IMR-90 (cell line): Measurements from ENCODE around the gene CCDC141. TPM values are rescaled to one million over a fixed set of nuclear protein-coding genes. Genes with fewer than 3 reads are reported as not detected.

Experiments
- ATAC-seq: fragments of 200-7000 bp; cut with Tn5 transposase; 2 replicates; pipeline ENCODE4 v1.9.1; 2020; ENCODE audit warnings: low read depth, mild to moderate bottlenecking, moderate library complexity
- BruUV-seq: library from RNA; stranded (reverse); fragments of 400-500 nt; replicated peaks from 2 replicates; lab custom pipeline; 2021; lab: Mats Ljungman, UMichigan
- CTCF ChIA-PET: fragments of 300-600 bp; formaldehyde crosslinking; extraction: SDS; loops from one replicate; lab custom pipeline; 2021; ENCODE audit warnings: antibody characterized with exemption; lab: Yijun Ruan, JAX
- POLR2A ChIA-PET: fragments of 300-600 bp; sonication (Branson Sonifier 250); formaldehyde crosslinking; loops from one replicate; lab custom pipeline; 2022; ENCODE audit warnings: antibody characterized with exemption; ENCODE audit not compliant: unreplicated experiment; lab: Charles Lee
- DNase-seq: peaks from one replicate; pipeline ENCODE4 v3.0.0; 2013
- H2AFZ ChIP-seq: replicated peaks from 2 replicates; pipeline ENCODE3; 2013; ENCODE audit warnings: low read length, mild to moderate bottlenecking; ENCODE audit not compliant: poor library complexity
- H2AK5ac ChIP-seq: 2 replicates; pipeline ENCODE4 v1.6.1; 2013; ENCODE audit warnings: low read depth, low read length, inconsistent platforms
- H2AK9ac ChIP-seq: replicated peaks from 2 replicates; pipeline ENCODE3; 2013; ENCODE audit warnings: mild to moderate bottlenecking, low read depth, low read length, moderate library complexity; ENCODE audit not compliant: poor library complexity
- H2BK120ac ChIP-seq: 2 replicates; pipeline ENCODE4 v1.6.1; 2013; ENCODE audit warnings: low read depth, low read length, inconsistent platforms
- H2BK15ac ChIP-seq: 3 replicates; pipeline ENCODE4 v1.6.1; 2013; ENCODE audit warnings: low read depth, low read length, inconsistent platforms
- H2BK20ac ChIP-seq: 2 replicates; pipeline ENCODE4 v1.6.1; 2013; ENCODE audit warnings: low read depth, mild to moderate bottlenecking, inconsistent platforms, low read length, moderate library complexity
- H2BK5ac ChIP-seq: 2 replicates; pipeline ENCODE4 v1.6.1; 2013; ENCODE audit warnings: mild to moderate bottlenecking, low read depth, low read length, inconsistent platforms; ENCODE audit not compliant: poor library complexity, severe bottlenecking
- H3K14ac ChIP-seq: replicated peaks from 2 replicates; pipeline ENCODE4 v1.6.1; 2013; ENCODE audit warnings: low read depth, low read length, inconsistent platforms
- H3K18ac ChIP-seq: 2 replicates; pipeline ENCODE4 v1.6.1; 2013; ENCODE audit warnings: low read depth, low read length, control low read depth
- H3K23ac ChIP-seq: 2 replicates; pipeline ENCODE4 v1.6.1; 2013; ENCODE audit warnings: low read depth, low read length, inconsistent platforms
- H3K27ac ChIP-seq: 2 replicates; pipeline ENCODE4 v1.5.1; 2013; ENCODE audit warnings: mild to moderate bottlenecking, control low read depth, low read length; ENCODE audit not compliant: insufficient read depth
- H3K27me3 ChIP-seq: 2 replicates; pipeline ENCODE4 v1.6.1; 2013; ENCODE audit warnings: low read length; ENCODE audit not compliant: control insufficient read depth, insufficient read depth
- H3K36me3 ChIP-seq: 2 replicates; pipeline ENCODE4 v1.6.1; 2013; ENCODE audit warnings: low read length, mixed read lengths; ENCODE audit not compliant: control insufficient read depth, insufficient read depth
- H3K4ac ChIP-seq: 2 replicates; pipeline ENCODE4 v1.6.1; 2013; ENCODE audit warnings: low read depth, low read length, inconsistent platforms
- H3K4me1 ChIP-seq: 2 replicates; pipeline ENCODE4 v1.6.1; 2013; ENCODE audit warnings: low read length, mixed read lengths; ENCODE audit not compliant: control insufficient read depth, insufficient read depth
- H3K4me2 ChIP-seq: 2 replicates; pipeline ENCODE4 v1.6.1; 2013; ENCODE audit warnings: low read depth, mild to moderate bottlenecking, control low read depth, low read length, moderate library complexity
- H3K4me3 ChIP-seq: 2 replicates; pipeline ENCODE4 v1.5.1; 2013; ENCODE audit warnings: low read depth, mild to moderate bottlenecking, control low read depth, low read length, moderate library complexity; ENCODE audit not compliant: insufficient read depth
- H3K56ac ChIP-seq: 2 replicates; pipeline ENCODE4 v1.6.1; 2013; ENCODE audit warnings: low read length, inconsistent platforms; ENCODE audit not compliant: insufficient read depth; ENCODE audit errors: extremely low read depth
- H3K79me1 ChIP-seq, 2 experiments: 2 replicates each; pipeline ENCODE4 v1.6.1; 2013; ENCODE audit warnings: low read length in 2 of 2, inconsistent platforms in 1 of 2, low read depth in 1 of 2
- H3K9ac ChIP-seq: 2 replicates; pipeline ENCODE4 v1.6.1; 2013; ENCODE audit warnings: low read depth, low read length, control low read depth
- H3K9me1 ChIP-seq: 2 replicates; pipeline ENCODE4 v1.6.1; 2013; ENCODE audit warnings: low read length, inconsistent platforms; ENCODE audit not compliant: insufficient read depth
- H3K9me3 ChIP-seq: 2 replicates; pipeline ENCODE4 v1.6.1; 2013; ENCODE audit warnings: low read length; ENCODE audit not compliant: control insufficient read depth, insufficient read depth
- H4K20me1 ChIP-seq: 2 replicates; pipeline ENCODE4 v1.6.1; 2013; ENCODE audit warnings: low read length, inconsistent platforms; ENCODE audit not compliant: insufficient read depth
- H4K5ac ChIP-seq: 2 replicates; pipeline ENCODE4 v1.6.1; 2013; ENCODE audit warnings: mild to moderate bottlenecking, low read depth, low read length, control low read depth
- H4K8ac ChIP-seq, 2 experiments: 2 replicates each; pipeline ENCODE4 v1.6.1; 2013; ENCODE audit warnings: low read depth in 2 of 2, low read length in 2 of 2, control low read depth in 1 of 2, inconsistent platforms in 1 of 2
- H4K91ac ChIP-seq: 2 replicates; pipeline ENCODE4 v1.6.1; 2013; ENCODE audit warnings: low read depth, low read length, inconsistent platforms; ENCODE audit not compliant: insufficient read depth
- CEBPB ChIP-seq: IDR thresholded peaks from 2 replicates; pipeline ENCODE4 v1.6.1; 2012; ENCODE audit warnings: low read depth, low read length, improper control_type of control experiment
- CHD1 ChIP-seq: IDR thresholded peaks from 2 replicates; pipeline ENCODE4 v1.6.1; 2012; ENCODE audit warnings: low read depth, low read length, improper control_type of control experiment
- CTCF ChIP-seq: conservative IDR thresholded peaks from 2 replicates; pipeline ENCODE4 v1.5.1; 2012; ENCODE audit warnings: mild to moderate bottlenecking, low read depth, low read length, improper control_type of control experiment
- MAFK ChIP-seq: IDR thresholded peaks from 2 replicates; pipeline ENCODE4 v1.6.1; 2012; ENCODE audit warnings: low read depth, low read length, improper control_type of control experiment
- NFE2L2 ChIP-seq: fragments of 150-350 bp; IDR thresholded peaks from 2 replicates; pipeline ENCODE4 v1.6.1; 2016; ENCODE audit warnings: low read depth, mild to moderate bottlenecking, low read length
- POLR2A ChIP-seq: IDR thresholded peaks from 2 replicates; pipeline ENCODE4 v1.6.1; 2012; ENCODE audit warnings: mild to moderate bottlenecking, low read depth, low read length
- RAD21 ChIP-seq: IDR thresholded peaks from 2 replicates; pipeline ENCODE4 v1.6.1; 2012; ENCODE audit warnings: low read length, improper control_type of control experiment
- RCOR1 ChIP-seq: IDR thresholded peaks from 2 replicates; pipeline ENCODE4 v1.6.1; 2012; ENCODE audit warnings: mild to moderate bottlenecking, low read length, improper control_type of control experiment; ENCODE audit not compliant: insufficient replicate concordance
- USF2 ChIP-seq: fragments of 150-350 bp; IDR thresholded peaks from 2 replicates; pipeline ENCODE4 v1.6.1; 2017; ENCODE audit warnings: mild to moderate bottlenecking, antibody characterized with exemption, low read length, low read depth
- WGBS, 2 experiments: methylation state at CpG; one replicate each; pipeline versions ENCODE4 v1.1.5 to v1.1.7; 2013; ENCODE audit warnings: missing lambda C conversion rate in 2 of 2; ENCODE audit not compliant: insufficient read length in 1 of 2; ENCODE audit errors: extremely low coverage in 2 of 2; 5-methylcytosine and 5-hydroxymethylcytosine counted together
- dilution Hi-C: fragments of 300-500 bp; cut with HindIII; formaldehyde crosslinking; loops from one replicate; pipeline ENCODE4 v1.14.3; 2018; ENCODE audit warnings: low sequenced_read_pairs; ENCODE audit not compliant: unreplicated experiment
- in situ Hi-C: fragments of 300-500 bp; cut with MboI; formaldehyde crosslinking; loops from 3 replicates; pipeline ENCODE4 v1.14.3; 2019; ENCODE audit warnings: low sequenced_read_pairs, inconsistent platforms, mixed read lengths
- intact Hi-C: fragments of 100-400 bp; cut with micrococcal nuclease; formaldehyde crosslinking; loops from 2 replicates; pipeline ENCODE4 v1.10.0; 2022
- polyA plus RNA-seq, 3 experiments: library from polyadenylated mRNA; depleted of rRNA; stranded (reverse); fragments of >200 nt; gene quantifications; 2 replicates each; pipeline ENCODE4 v1.2.3, GENCODE V29; 2012; ENCODE audit warnings: low replicate concordance in 1 of 3
- total RNA-seq: library from RNA; depleted of rRNA; stranded (reverse); fragments of >200 nt; gene quantifications from 2 replicates; pipeline ENCODE4 v1.2.3, GENCODE V29; 2012

The CCDC141 gene
- total and polyA plus RNA-seq, 2 of the 4 experiments (the other 2 are of a cell fraction): not detected

GRCh38 chr2:179098080-179098689 lies 48.2 kb upstream of the CCDC141 start:
- Histone ChIP-seq H3K14ac (no peak overlapping the region), H2AK9ac (no peak overlapping the region), H3K4me2 (no peak overlapping the region), H4K8ac (no peak overlapping the region), H2BK15ac (no peak overlapping the region), H2BK5ac (no peak overlapping the region), H3K27ac (no peak overlapping the region), H3K4me1 (no peaks in the 10 kb centered on the region), H3K18ac (no peak overlapping the region), H4K5ac (no peak overlapping the region), H3K9me3 (no peaks in the 10 kb centered on the region), H3K4ac (no peak overlapping the region), H3K56ac (no peak overlapping the region), H3K9ac (no peak overlapping the region), H3K23ac (no peak overlapping the region), H2AK5ac (no peak overlapping the region), H3K27me3 (no peaks in the 10 kb centered on the region), H3K36me3 (no peaks in the 10 kb centered on the region), H2AFZ (no peak overlapping the region), H4K91ac (no peak overlapping the region), H2BK120ac (no peak overlapping the region), H3K4me3 (no peak overlapping the region), H4K20me1 (no peaks in the 10 kb centered on the region), H3K79me1 (no peaks in the 10 kb centered on the region), H2BK20ac (no peak overlapping the region), H3K9me1 (no peaks in the 10 kb centered on the region)
- ATAC-seq (no peak), DNase-seq (no peak)
- no peak for TF ChIP-seq RCOR1
- no peak for TF ChIP-seq CEBPB
- TF ChIP-seq CHD1: no peak
- no peak for TF ChIP-seq MAFK
- no peak for TF ChIP-seq USF2
- TF ChIP-seq RAD21: no peak
- no peak for TF ChIP-seq CTCF
- no peak for TF ChIP-seq POLR2A
- TF ChIP-seq NFE2L2: no peak
- CTCF ChIA-PET: no interaction called here
- in situ Hi-C loops (no loop called here), dilution Hi-C loops (no loop called here), intact Hi-C loops (no loop called here)
- POLR2A ChIA-PET: no interaction called here
- no CpG with 5 or more reads among the region's 4 CpGs for WGBS, 2 experiments
- no TSS peak for BruUV-seq
